Fibroblast of mammary gland (primary cell): ENCODE data around the gene MME.
A peak's percentile ranks its signal among the peaks of the same experiment; 100 is the strongest.
"Not testable (repeated sequence)": the region's sequence is repeated elsewhere in the genome, so short reads cannot be mapped to it uniquely, and the experiment has no call there.

ENCODE experiments used
- DNase-seq: peaks from one replicate; pipeline ENCODE4 v3.0.0-alpha.2; 2010; ENCODE audit warnings: low read depth
- H3K4me3 ChIP-seq: 2 replicates; pipeline ENCODE4 v1.5.1; 2011; ENCODE audit warnings: low read depth, mild to moderate bottlenecking, low read length, moderate library complexity; ENCODE audit not compliant: control insufficient read depth
- TF ChIP-seq, protein P1 (sequence below): conservative IDR thresholded peaks from 2 replicates; pipeline ENCODE4 v1.5.1; 2011; ENCODE audit warnings: low read depth, low read length, inconsistent platforms; ENCODE audit not compliant: control insufficient read depth, insufficient read depth

MME gene

GRCh38 chr3:155211940-155212339, 131.8 kb downstream of the MME start:
- H3K4me3 ChIP-seq, result no peak overlapping the region
- TF ChIP-seq, protein P1, sequence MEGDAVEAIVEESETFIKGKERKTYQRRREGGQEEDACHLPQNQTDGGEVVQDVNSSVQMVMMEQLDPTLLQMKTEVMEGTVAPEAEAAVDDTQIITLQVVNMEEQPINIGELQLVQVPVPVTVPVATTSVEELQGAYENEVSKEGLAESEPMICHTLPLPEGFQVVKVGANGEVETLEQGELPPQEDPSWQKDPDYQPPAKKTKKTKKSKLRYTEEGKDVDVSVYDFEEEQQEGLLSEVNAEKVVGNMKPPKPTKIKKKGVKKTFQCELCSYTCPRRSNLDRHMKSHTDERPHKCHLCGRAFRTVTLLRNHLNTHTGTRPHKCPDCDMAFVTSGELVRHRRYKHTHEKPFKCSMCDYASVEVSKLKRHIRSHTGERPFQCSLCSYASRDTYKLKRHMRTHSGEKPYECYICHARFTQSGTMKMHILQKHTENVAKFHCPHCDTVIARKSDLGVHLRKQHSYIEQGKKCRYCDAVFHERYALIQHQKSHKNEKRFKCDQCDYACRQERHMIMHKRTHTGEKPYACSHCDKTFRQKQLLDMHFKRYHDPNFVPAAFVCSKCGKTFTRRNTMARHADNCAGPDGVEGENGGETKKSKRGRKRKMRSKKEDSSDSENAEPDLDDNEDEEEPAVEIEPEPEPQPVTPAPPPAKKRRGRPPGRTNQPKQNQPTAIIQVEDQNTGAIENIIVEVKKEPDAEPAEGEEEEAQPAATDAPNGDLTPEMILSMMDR, result no peak
- no peak for DNase-seq

DNA sequence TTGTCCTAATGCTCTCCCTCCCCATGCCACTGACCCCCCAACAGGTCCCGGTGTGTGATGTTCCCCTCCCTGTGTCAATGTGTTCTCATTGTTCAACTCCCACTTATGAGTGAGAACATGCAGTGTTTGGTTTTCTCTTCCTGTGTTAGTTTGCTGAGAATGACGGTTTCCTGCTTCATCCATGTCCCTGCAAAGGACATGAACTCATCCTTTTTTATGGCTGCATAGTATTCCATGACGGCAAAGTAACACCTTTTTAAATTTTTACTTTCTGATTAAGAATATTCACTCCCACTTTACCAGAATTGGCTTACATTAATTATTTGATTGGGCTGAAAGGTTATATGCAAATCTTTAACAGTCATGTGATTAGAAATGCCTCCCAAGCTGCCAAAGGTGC, 135.9 kb downstream of the MME start:
- H3K4me3 ChIP-seq, result not testable (repeated sequence)

GRCh38 chr3:155217591-155217990, 137.5 kb downstream of the MME start:
- peak; percentile 93 for DNase-seq
- no peak overlapping the region for H3K4me3 ChIP-seq
- TF ChIP-seq, protein P1, result no peak

More for the DNA sequence above, 135.9 kb downstream of the MME start:
- DNase-seq, result not testable (repeated sequence)

GRCh38 chr3:155218462-155218861, 138.3 kb downstream of the MME start:
- TF ChIP-seq, protein P1, result no peak
- H3K4me3 ChIP-seq, result no peak overlapping the region
- DNase-seq, result peak; percentile 42

GRCh38 chr3:155219106-155219505, 139.0 kb downstream of the MME start:
- TF ChIP-seq, protein P1, result no peak
- DNase-seq, result no peak
- no peak overlapping the region for H3K4me3 ChIP-seq

- TF ChIP-seq, protein P1, result no peak
- no peak for DNase-seq
- no peak overlapping the region for H3K4me3 ChIP-seq
These were observed 145.3 kb downstream of the MME start for GRCh38 chr3:155225417-155225816.

- H3K4me3 ChIP-seq, result no peak overlapping the region
- TF ChIP-seq, protein P1, result no peak
- DNase-seq, result peak; percentile 52
These were observed 147.0 kb downstream of the MME start for GRCh38 chr3:155227141-155227540.

DNA sequence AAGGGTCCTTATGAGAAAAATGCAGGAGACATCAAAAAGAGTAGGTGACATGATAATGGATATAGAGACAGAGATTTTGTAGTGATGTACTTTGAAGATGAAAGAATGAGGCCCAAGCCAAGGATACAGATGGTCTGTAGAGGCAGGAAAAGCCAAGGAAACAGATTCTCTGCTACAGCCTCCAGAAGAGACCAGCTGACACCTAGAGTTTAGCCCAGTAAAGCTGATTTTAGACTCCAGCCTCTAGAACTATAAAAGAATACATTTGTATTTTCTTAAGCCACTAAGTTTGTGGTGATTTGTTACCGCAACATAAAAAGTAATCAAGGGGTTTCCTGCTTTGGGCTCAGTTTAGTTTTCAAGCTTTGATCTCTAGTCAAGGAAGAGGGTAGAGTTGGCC, 148.6 kb downstream of the MME start:
- TF ChIP-seq, protein P1, result no peak
- no peak for DNase-seq
- H3K4me3 ChIP-seq, result no peak overlapping the region
